Right lobe of liver (tissue), 6 donors: Measurements from ENCODE around the gene ATP6V0E1. TPM values are rescaled to one million over a fixed set of nuclear protein-coding genes. Genes with fewer than 3 reads are reported as not detected.
A peak's percentile ranks its signal among the peaks of the same experiment; 100 is the strongest.

Experiments
- ATAC-seq, 4 donors: fragments of 200-7000 bp; cut with Tn5 transposase; one replicate each; pipeline ENCODE4 v1.9.1; 2020; ENCODE audit warnings: mild to moderate bottlenecking in 4 of 4, moderate library complexity in 4 of 4
- DNase-seq, 3 donors: peaks; one replicate each; pipeline ENCODE4 v3.0.0-alpha.2; 2020
- H3K27ac ChIP-seq, 3 donors: fragments of 200-600 bp; one replicate each; pipeline ENCODE4 v1.8.0; 2022
- H3K27me3 ChIP-seq, 2 donors: fragments of 200-600 bp; one replicate each; pipeline ENCODE4 v1.8.0; 2022
- H3K36me3 ChIP-seq, 4 donors: fragments of 200-600 bp; sonication (generic) in 1 of 4; one replicate each; pipeline versions ENCODE4 v1.5.1 to v1.8.0; 2017 to 2022; ENCODE audit warnings: control low read depth in 1 of 4
- H3K4me1 ChIP-seq, 4 donors: fragments of 200-600 bp; sonication (generic) in 1 of 4; one replicate each; pipeline versions ENCODE4 v1.5.1 to v1.8.0; 2017 to 2022; ENCODE audit warnings: control low read depth in 1 of 4
- H3K4me3 ChIP-seq, 3 donors: fragments of 200-600 bp; one replicate each; pipeline ENCODE4 v1.8.0; 2022
- H3K9me3 ChIP-seq, 4 donors: fragments of 200-600 bp; sonication (generic) in 1 of 4; one replicate each; pipeline versions ENCODE4 v1.5.1 to v1.8.0; 2017 to 2022; ENCODE audit warnings: control low read depth in 1 of 4
- POLR2A ChIP-seq: fragments of 450-650 bp; IDR thresholded peaks from one replicate; pipeline ENCODE4 v1.6.1; 2017; ENCODE audit warnings: antibody characterized with exemption, mild to moderate bottlenecking
- WGBS: methylation state at CpG from one replicate; pipeline ENCODE4 v1.1.6; 2018; ENCODE audit warnings: low coverage, low lambda C conversion rate; ENCODE audit not compliant: insufficient coverage; ENCODE audit errors: missing lambda C conversion rate; 5-methylcytosine and 5-hydroxymethylcytosine counted together
- intact Hi-C, 2 donors: fragments of 100-400 bp; cut with DNase I; formaldehyde crosslinking; loops; one replicate each; pipeline versions ENCODE4 v1.11.2 to v1.14.1; 2022
- total RNA-seq, 6 experiments: library from RNA; depleted of rRNA in 2 of 6; stranded (reverse); fragments of >200 nt in 2 of 6; fragmentation: NEBNext Ultra II Directional in 3 of 6; extraction: Animal tissue kit (Norgen Biotek cat#: 25700) in 3 of 6; gene quantifications; one replicate each; pipeline versions ENCODE4 v1.1.0 to v1.2.4, GENCODE V29; 2016 to 2023
- TF ChIP-seq, protein P1 (sequence below), 4 donors: fragments of 200-600 bp in 3 of 4; fragments of 450-650 bp in 1 of 4; IDR thresholded peaks; one replicate each; pipeline versions ENCODE4 v1.5.1 to v1.8.0; 2016 to 2022; ENCODE audit warnings: antibody characterized with exemption in 4 of 4, mild to moderate bottlenecking in 2 of 4
- donor health status: DM: no; HTN: yes; CAD: no.
- donor health status: DM: no; HTN: no; CAD: no.
- donor health status: DM: no; HTN: no; CAD: no.
- donor health status: DM: no; HTN: yes; CAD: no.
- donor health status: DM: no; HTN: yes; CAD: no.

Gene ATP6V0E1
- total RNA-seq, 6 experiments from 2014 or later: 83.1 to 202 (median 116) TPM

DNA sequence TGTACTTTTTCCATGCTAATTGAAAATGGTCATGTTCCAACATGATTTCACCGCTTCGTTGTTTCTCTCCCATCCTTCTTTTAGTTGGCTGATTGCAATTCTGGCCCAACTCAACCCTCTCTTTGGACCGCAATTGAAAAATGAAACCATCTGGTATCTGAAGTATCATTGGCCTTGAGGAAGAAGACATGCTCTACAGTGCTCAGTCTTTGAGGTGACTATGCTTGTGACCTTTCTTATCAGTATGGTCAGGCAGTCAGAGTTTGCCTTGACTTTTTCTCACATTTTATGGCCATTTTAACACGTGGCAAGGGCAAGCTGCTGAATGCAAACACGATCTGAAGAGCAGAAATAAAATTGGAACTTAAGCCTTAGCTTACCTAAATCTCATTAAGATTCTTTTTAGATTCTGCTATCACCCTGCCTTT lies 36.6 kb downstream of the ATP6V0E1 start:
- H3K4me1 ChIP-seq: peaks cover 0 to 25% (median 3%) of the 10 kb centered on the region in 4 donors
- H3K27ac ChIP-seq: no peak overlapping the region
- H3K9me3 ChIP-seq: no peaks in the 10 kb centered on the region
- WGBS: 80% methylated on average over 5 of the region's 5 CpGs
- ATAC-seq: no peak
- intact Hi-C loops: no loop called here
- no peak for DNase-seq
- peaks cover 0 to 12% (median 2%) of the 10 kb centered on the region in 4 donors for H3K36me3 ChIP-seq
- H3K4me3 ChIP-seq: no peak overlapping the region
- no peaks in the 10 kb centered on the region for H3K27me3 ChIP-seq
- TF ChIP-seq POLR2A: no peak
- TF ChIP-seq, protein P1, sequence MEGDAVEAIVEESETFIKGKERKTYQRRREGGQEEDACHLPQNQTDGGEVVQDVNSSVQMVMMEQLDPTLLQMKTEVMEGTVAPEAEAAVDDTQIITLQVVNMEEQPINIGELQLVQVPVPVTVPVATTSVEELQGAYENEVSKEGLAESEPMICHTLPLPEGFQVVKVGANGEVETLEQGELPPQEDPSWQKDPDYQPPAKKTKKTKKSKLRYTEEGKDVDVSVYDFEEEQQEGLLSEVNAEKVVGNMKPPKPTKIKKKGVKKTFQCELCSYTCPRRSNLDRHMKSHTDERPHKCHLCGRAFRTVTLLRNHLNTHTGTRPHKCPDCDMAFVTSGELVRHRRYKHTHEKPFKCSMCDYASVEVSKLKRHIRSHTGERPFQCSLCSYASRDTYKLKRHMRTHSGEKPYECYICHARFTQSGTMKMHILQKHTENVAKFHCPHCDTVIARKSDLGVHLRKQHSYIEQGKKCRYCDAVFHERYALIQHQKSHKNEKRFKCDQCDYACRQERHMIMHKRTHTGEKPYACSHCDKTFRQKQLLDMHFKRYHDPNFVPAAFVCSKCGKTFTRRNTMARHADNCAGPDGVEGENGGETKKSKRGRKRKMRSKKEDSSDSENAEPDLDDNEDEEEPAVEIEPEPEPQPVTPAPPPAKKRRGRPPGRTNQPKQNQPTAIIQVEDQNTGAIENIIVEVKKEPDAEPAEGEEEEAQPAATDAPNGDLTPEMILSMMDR (IDR thresholded peaks at IDR 0.05): no peak

DNA sequence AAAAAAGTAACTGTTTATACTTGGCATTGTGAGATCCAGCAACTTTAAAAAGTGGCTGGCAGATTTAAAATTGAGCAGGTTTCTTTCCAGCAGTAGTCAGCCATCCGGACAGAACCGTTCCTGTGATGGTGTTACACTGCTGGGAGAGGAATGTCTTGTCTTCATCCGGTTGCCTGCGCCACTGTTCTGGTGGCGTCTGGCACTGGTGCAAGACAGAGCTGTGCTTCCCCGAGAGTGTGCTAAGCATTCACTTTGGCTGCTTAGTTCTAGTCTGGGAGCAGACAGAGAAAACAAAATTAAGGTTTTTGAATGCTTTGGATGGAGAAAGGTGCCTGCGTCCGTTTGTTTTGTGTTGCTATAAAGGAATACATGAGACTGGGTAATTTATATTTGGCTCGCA lies 37.1 kb downstream of the ATP6V0E1 start:
- Histone ChIP-seq H3K4me1 (peaks cover 0 to 20% (median 3%) of the 10 kb centered on the region in 4 donors), H3K9me3 (no peaks in the 10 kb centered on the region), H3K4me3 (no peak overlapping the region), H3K27ac (no peak overlapping the region), H3K27me3 (no peaks in the 10 kb centered on the region), H3K36me3 (peaks cover 0 to 12% (median 2%) of the 10 kb centered on the region in 4 donors)
- intact Hi-C loops: no loop called here
- no peak for DNase-seq
- TF ChIP-seq POLR2A: no peak
- TF ChIP-seq, protein P1 (IDR thresholded peaks at IDR 0.05): no peak
- 68% methylated on average over 5 of the region's 9 CpGs for WGBS
- no peak for ATAC-seq

DNA sequence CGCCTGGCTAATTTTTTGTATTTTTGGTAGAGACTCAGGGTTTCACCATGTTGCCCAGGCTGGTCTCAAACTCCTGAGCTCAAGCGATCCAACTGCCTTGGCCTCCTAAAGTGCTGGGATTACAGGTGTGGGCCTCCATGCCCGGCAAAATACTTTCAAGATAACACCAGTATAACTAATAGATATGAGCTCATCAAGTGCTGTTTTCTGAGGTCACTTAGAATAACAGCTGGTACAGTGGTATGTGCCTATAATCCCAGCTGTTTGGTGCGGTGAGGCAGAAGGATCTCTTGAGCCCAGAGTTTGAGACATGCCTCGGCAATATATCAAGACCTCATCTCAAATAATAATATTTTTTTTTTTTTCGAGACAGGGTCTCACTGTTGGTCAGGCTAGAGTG lies 42.1 kb downstream of the ATP6V0E1 start:
- no peak overlapping the region for H3K4me3 ChIP-seq
- DNase-seq (no peak), ATAC-seq (no peak)
- TF ChIP-seq POLR2A: no peak
- TF ChIP-seq, protein P1 (IDR thresholded peaks at IDR 0.05): no peak
- H3K9me3 ChIP-seq: no peaks in the 10 kb centered on the region
- intact Hi-C loops: no loop called here
- H3K27ac ChIP-seq: no peak overlapping the region
- H3K4me1 ChIP-seq: peaks cover 0 to 28% (median 2%) of the 10 kb centered on the region in 4 donors
- peaks cover 0 to 8% (median 0%) of the 10 kb centered on the region in 4 donors for H3K36me3 ChIP-seq
- WGBS: 87% methylated on average over 4 of the region's 6 CpGs
- no peaks in the 10 kb centered on the region for H3K27me3 ChIP-seq

DNA sequence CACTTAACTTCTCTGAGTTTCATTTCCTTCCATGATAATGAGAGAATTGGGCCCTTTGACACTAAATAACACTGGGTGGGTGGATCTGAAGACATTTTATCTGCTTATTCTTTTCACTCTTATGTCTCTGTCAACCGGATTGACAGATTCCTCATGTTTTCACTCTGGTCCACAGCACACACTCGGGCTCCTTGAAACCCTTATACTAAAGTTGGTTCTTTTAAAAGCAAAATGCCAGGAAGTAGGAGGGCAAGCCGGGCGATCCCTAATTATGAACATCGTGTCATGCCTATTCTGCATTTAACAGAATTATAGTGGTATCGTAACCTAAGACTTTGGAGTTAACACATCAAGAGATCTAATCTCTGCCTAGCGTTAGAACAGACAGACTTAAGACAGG lies 44.3 kb downstream of the ATP6V0E1 start:
- Histone ChIP-seq H3K36me3 (no peaks in the 10 kb centered on the region), H3K4me3 (no peak overlapping the region), H3K27ac (peak overlapping the region in 1 of 3 donors; percentile 9), H3K9me3 (no peaks in the 10 kb centered on the region), H3K27me3 (no peaks in the 10 kb centered on the region), H3K4me1 (peaks cover 0 to 28% (median 2%) of the 10 kb centered on the region in 4 donors)
- intact Hi-C loops: no loop called here
- 83% methylated on average over 7 of the region's 7 CpGs for WGBS
- peak in 1 of 4 donors; percentile 59 for ATAC-seq
- TF ChIP-seq, protein P1 (IDR thresholded peaks at IDR 0.05): no peak
- TF ChIP-seq POLR2A: no peak
- DNase-seq: no peak
